SH-SY5Y (cell line): Measurements from ENCODE around the gene CLTC.

ENCODE experiments used
- GATA2 ChIP-seq: IDR thresholded peaks from 2 replicates; pipeline ENCODE4 v1.6.1; 2011; ENCODE audit warnings: mild to moderate bottlenecking, low read depth, low read length
- GATA3 ChIP-seq: IDR thresholded peaks from 2 replicates; pipeline ENCODE4 v1.6.1; 2011; ENCODE audit warnings: low read depth, mild to moderate bottlenecking, low read length, moderate library complexity

DNA sequence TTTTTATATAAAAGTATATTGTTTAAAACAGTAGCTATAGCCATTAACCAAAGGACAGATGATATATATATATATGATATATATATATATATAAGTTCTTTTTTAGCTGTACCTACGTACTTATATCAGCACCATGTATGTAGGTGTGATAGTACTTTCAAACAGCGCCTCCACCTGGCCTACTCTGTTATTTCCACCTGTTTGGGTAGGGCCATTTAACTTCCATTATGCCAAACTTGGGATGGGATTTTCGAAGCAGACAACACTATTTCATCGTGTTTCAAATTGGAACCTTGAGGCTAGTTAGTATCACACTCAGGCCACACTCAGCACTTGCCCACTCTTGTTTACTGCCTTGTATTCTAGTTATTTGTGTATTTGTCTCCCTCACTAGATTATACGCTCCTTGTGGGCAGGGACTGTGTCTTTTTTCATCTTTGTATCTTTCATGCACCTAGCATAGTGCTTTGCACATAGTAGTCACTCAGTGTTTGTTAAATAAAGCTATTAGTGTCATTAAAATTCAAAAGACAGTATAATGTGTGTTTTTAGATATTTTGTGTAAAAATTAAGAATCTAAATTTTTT lies 11.8 kb upstream of the CLTC start:
- no peak for TF ChIP-seq GATA2
- TF ChIP-seq GATA3: no peak
